Stomach (tissue), 9 donors: ENCODE measurements around the gene WDPCP. TPM values are rescaled to one million over a fixed set of nuclear protein-coding genes. Genes with fewer than 3 reads are reported as not detected.

Source experiments
- DNase-seq, 2 donors: peaks; one replicate each; pipeline versions ENCODE4 v3.0.0 to v3.0.0-alpha.2; 2013 to 2019
- H3K27ac ChIP-seq, 5 donors: fragments of 200-600 bp in 4 of 5; sonication (generic) in 4 of 5; one replicate each; pipeline ENCODE4 v1.5.1; 2013 to 2019; ENCODE audit warnings: mild to moderate bottlenecking in 1 of 5, moderate library complexity in 1 of 5
- H3K27me3 ChIP-seq, 3 donors: fragments of 200-600 bp; sonication (generic); one replicate each; pipeline ENCODE4 v1.5.1; 2017 to 2019; ENCODE audit warnings: mixed run types in 1 of 3
- H3K36me3 ChIP-seq, 4 donors: fragments of 200-600 bp; sonication (generic); 1 replicate in 3 of 4; 2 replicates in 1 of 4; pipeline ENCODE4 v1.5.1; 2016 to 2019
- H3K4me1 ChIP-seq, 4 donors: fragments of 200-600 bp; sonication (generic); one replicate each; pipeline ENCODE4 v1.5.1; 2016 to 2019
- H3K4me3 ChIP-seq, 4 donors: fragments of 200-600 bp; sonication (generic) in 3 of 4; one replicate each; pipeline ENCODE4 v1.5.1; 2016 to 2019; ENCODE audit warnings: mild to moderate bottlenecking in 1 of 4
- H3K9me3 ChIP-seq, 4 donors: fragments of 200-600 bp; sonication (generic); one replicate each; pipeline ENCODE4 v1.5.1; 2016 to 2019
- EP300 ChIP-seq: sonication (generic); formaldehyde crosslinking; IDR thresholded peaks from one replicate; pipeline ENCODE4 v1.6.1; 2017; ENCODE audit warnings: antibody characterized with exemption
- POLR2A ChIP-seq, 4 donors: fragments of 450-650 bp; IDR thresholded peaks; one replicate each; pipeline ENCODE4 v1.6.1; 2016; ENCODE audit warnings: antibody characterized with exemption in 4 of 4, control low read depth in 2 of 4, mild to moderate bottlenecking in 1 of 4, moderate library complexity in 1 of 4
- POLR2AphosphoS5 ChIP-seq, 3 donors: sonication (generic); formaldehyde crosslinking; IDR thresholded peaks; one replicate each; pipeline ENCODE4 v1.6.1; 2016; ENCODE audit warnings: antibody characterized with exemption in 3 of 3
- WGBS, 5 donors: extraction: QIAGEN DNeasy Blood & Tissue Kit in 3 of 5; methylation state at CpG; one replicate each; pipeline versions ENCODE4 v1.1.5 to v1.1.7; 2013 to 2018; 5-methylcytosine and 5-hydroxymethylcytosine counted together
- intact Hi-C: fragments of 100-400 bp; cut with DNase I; formaldehyde crosslinking; loops from one replicate; pipeline ENCODE4 v1.15.1; 2023; ENCODE audit warnings: low total_unique reads
- polyA plus RNA-seq, 3 donors: library from polyadenylated mRNA; stranded (reverse); fragments of 200-250 nt; gene quantifications; one replicate each; pipeline ENCODE4 v1.2.3, GENCODE V29; 2013
- small RNA-seq, 4 donors: library from RNA; depleted of rRNA; stranded (forward); fragments of <200 nt; gene quantifications; one replicate each; pipeline ENCODE3, GENCODE V24; 2016
- total RNA-seq, 5 donors: library from RNA; depleted of rRNA; stranded (reverse); fragments of >200 nt; gene quantifications; one replicate each; pipeline versions ENCODE4 v1.1.0 to v1.2.3, GENCODE V29; 2014 to 2016
- TF ChIP-seq, protein P1 (sequence below), 7 experiments: fragments of 450-650 bp in 4 of 7; fragments of 200-600 bp in 3 of 7; sonication (generic) in 3 of 7; IDR thresholded peaks; one replicate each; pipeline ENCODE4 v1.5.1; 2016 to 2019; ENCODE audit warnings: antibody characterized with exemption in 7 of 7, control low read depth in 2 of 7, mild to moderate bottlenecking in 1 of 7
- donor health status: healthy with polysubstance abuse.
- donor health status: Bipolar disorder and iron deficiency.
- donor health status: healthy.

WDPCP gene
- total and polyA plus RNA-seq, 8 donors: 1.9 to 38.8 (median 7.7) TPM

DNA sequence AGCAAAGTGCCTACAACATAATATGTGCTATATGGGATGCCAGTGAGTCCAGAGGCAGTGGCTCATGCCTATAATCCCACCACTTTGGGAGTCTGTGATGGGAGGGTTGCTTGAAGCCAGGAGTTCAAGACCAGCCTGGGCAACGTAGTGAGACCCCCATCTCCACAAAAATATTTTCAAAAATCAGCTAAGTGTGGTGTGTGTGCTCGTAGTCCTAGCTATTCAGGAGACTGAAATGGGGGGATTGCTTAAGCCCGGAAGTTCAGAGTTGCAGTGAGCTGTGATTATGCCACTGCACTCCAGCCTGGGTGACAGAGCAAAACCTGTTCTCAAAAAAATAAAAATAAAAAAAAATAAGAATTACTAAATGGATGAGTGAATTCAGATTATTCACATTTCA, 514.3 kb downstream of the WDPCP start:
- no peaks in the 10 kb centered on the region for H3K4me1 ChIP-seq
- H3K4me3 ChIP-seq: no peak overlapping the region
- peaks cover 0 to 28% (median 0%) of the 10 kb centered on the region in 3 donors for H3K27me3 ChIP-seq
- intact Hi-C loops: no loop called here
- H3K36me3 ChIP-seq: no peaks in the 10 kb centered on the region
- H3K9me3 ChIP-seq: no peaks in the 10 kb centered on the region
- 81 to 87% (median 84%) methylated on average over 3 of the region's 3 CpGs for WGBS, 5 donors
- no peak overlapping the region for H3K27ac ChIP-seq
- DNase-seq: no peak
- no peak for TF ChIP-seq POLR2A (IDR thresholded peaks at IDR 0.05)
- TF ChIP-seq, protein P1, sequence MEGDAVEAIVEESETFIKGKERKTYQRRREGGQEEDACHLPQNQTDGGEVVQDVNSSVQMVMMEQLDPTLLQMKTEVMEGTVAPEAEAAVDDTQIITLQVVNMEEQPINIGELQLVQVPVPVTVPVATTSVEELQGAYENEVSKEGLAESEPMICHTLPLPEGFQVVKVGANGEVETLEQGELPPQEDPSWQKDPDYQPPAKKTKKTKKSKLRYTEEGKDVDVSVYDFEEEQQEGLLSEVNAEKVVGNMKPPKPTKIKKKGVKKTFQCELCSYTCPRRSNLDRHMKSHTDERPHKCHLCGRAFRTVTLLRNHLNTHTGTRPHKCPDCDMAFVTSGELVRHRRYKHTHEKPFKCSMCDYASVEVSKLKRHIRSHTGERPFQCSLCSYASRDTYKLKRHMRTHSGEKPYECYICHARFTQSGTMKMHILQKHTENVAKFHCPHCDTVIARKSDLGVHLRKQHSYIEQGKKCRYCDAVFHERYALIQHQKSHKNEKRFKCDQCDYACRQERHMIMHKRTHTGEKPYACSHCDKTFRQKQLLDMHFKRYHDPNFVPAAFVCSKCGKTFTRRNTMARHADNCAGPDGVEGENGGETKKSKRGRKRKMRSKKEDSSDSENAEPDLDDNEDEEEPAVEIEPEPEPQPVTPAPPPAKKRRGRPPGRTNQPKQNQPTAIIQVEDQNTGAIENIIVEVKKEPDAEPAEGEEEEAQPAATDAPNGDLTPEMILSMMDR (IDR thresholded peaks at IDR 0.05): no peak
- TF ChIP-seq EP300: no peak
- no peak for TF ChIP-seq POLR2AphosphoS5 (IDR thresholded peaks at IDR 0.05)

DNA sequence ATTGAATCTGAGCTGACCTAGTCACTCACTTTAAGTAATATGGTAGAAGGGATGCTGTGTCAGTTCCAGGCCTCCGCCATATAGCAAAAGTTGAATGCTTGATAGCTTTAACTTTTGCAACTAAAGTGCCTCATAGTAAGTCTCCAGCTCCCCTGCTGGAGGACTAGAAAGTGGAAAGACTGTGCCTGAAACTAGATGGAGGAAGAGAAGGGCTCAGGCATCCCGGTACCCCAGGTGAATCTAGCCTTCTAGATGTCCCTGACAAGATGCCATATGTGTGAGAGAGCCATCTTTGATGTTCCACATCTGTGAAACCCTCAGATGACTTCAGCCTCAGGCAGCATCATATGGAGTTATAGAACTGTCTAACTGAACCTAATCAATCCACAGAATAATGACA, 516.6 kb downstream of the WDPCP start:
- H3K27me3 ChIP-seq: peaks cover 2 to 48% (median 5%) of the 10 kb centered on the region in 3 donors

More for the DNA sequence above, 516.6 kb downstream of the WDPCP start:
- 78 to 89% (median 84%) methylated on average over 2 of the region's 2 CpGs for WGBS, 5 donors
- no peak for TF ChIP-seq POLR2AphosphoS5 (IDR thresholded peaks at IDR 0.05)
- TF ChIP-seq EP300: no peak
- TF ChIP-seq, protein P1 (IDR thresholded peaks at IDR 0.05): no peak
- no peak for TF ChIP-seq POLR2A (IDR thresholded peaks at IDR 0.05)
- no peaks in the 10 kb centered on the region for H3K9me3 ChIP-seq
- no peaks in the 10 kb centered on the region for H3K4me1 ChIP-seq
- no peak overlapping the region for H3K4me3 ChIP-seq
- H3K27ac ChIP-seq: no peak overlapping the region
- intact Hi-C loops: no loop called here
- no peak for DNase-seq
- H3K36me3 ChIP-seq: no peaks in the 10 kb centered on the region

Small RNAs within 50 kb of the gene (small RNA-seq; reads per million reads assigned to genes)
- gene RF00017: 0 reads per million in 4 donors

Other genes with a start within 250 kb of the WDPCP start
- gene MDH1, start 486 bp upstream of the WDPCP start, total RNA-seq: 100 to 1,000 TPM in 3 of 5 donors, 10 to 100 TPM in 2; 34.2 to 246 (median 199) TPM
- 100 to 1,000 TPM; 199 to 326 (median 249) TPM for gene MDH1, start 486 bp upstream of the WDPCP start, polyA plus RNA-seq